HepG2 (cell line): Measurements from ENCODE around the gene KRTAP29-1. TPM values are rescaled to one million over a fixed set of nuclear protein-coding genes. Genes with fewer than 3 reads are reported as not detected.

Experiments used
- BRF2 ChIP-seq: sonication (generic); formaldehyde crosslinking; IDR thresholded peaks from 2 replicates; pipeline ENCODE4 v1.8.1; 2022; ENCODE audit warnings: mild to moderate bottlenecking, missing genetic modification reagents
- GFI1 ChIP-seq: sonication (generic); formaldehyde crosslinking; IDR thresholded peaks from 2 replicates; pipeline ENCODE4 v1.5.0; 2020; ENCODE audit warnings: missing genetic modification reagents, mild to moderate bottlenecking, borderline replicate concordance
- GRHL1 ChIP-seq: sonication (generic); formaldehyde crosslinking; conservative IDR thresholded peaks from 2 replicates; pipeline ENCODE4 v1.8.0; 2022; ENCODE audit warnings: missing genetic modification reagents
- HNRNPLL ChIP-seq: fragments of 200-400 bp; formaldehyde crosslinking; IDR thresholded peaks from 2 replicates; pipeline ENCODE4 v1.6.1; 2017; ENCODE audit warnings: mild to moderate bottlenecking, low read depth, low read length; ENCODE audit not compliant: poor library complexity, severe bottlenecking
- IKZF1 ChIP-seq: fragments of 450-650 bp; IDR thresholded peaks from 2 replicates; pipeline ENCODE4 v1.7.1; 2016
- ISX ChIP-seq: sonication (generic); formaldehyde crosslinking; conservative IDR thresholded peaks from 2 replicates; pipeline ENCODE4 v1.5.0; 2020; ENCODE audit warnings: missing genetic modification reagents
- KDM2A ChIP-seq: sonication (generic); formaldehyde crosslinking; IDR thresholded peaks from 2 replicates; pipeline ENCODE4 v1.4.0; 2020; ENCODE audit warnings: low read depth, missing genetic modification reagents, borderline replicate concordance
- KLF6 ChIP-seq: IDR thresholded peaks from 2 replicates; pipeline ENCODE4 v1.8.0; 2016; ENCODE audit warnings: missing biosample characterization, missing genetic modification reagents
- MAFF ChIP-seq: IDR thresholded peaks from 2 replicates; pipeline ENCODE4 v1.6.1; 2011; ENCODE audit warnings: low read depth, low read length, improper control_type of control experiment
- NCOR1 ChIP-seq: fragments of 200-600 bp; sonication (generic); IDR thresholded peaks from 2 replicates; pipeline ENCODE4 v1.7.0; 2017; ENCODE audit warnings: antibody characterized with exemption, low read length, borderline replicate concordance
- PTBP1 ChIP-seq: fragments of 200-400 bp; formaldehyde crosslinking; IDR thresholded peaks from 2 replicates; pipeline ENCODE4 v1.6.1; 2018; ENCODE audit warnings: low read length, low read depth; ENCODE audit not compliant: poor library complexity, severe bottlenecking
- TP53 ChIP-seq: sonication (generic); formaldehyde crosslinking; conservative IDR thresholded peaks from 2 replicates; pipeline ENCODE4 v1.4.0; 2020; ENCODE audit warnings: missing genetic modification reagents
- ZMYM4 ChIP-seq: sonication (generic); formaldehyde crosslinking; IDR thresholded peaks from 2 replicates; pipeline ENCODE4 v1.8.1; 2023; ENCODE audit warnings: mild to moderate bottlenecking, missing genetic modification reagents
- ZNF263 ChIP-seq: sonication (generic); formaldehyde crosslinking; IDR thresholded peaks from 2 replicates; pipeline ENCODE4 v1.4.0; 2020; ENCODE audit warnings: missing genetic modification reagents
- ZNF510 ChIP-seq: sonication (generic); formaldehyde crosslinking; IDR thresholded peaks from 2 replicates; pipeline ENCODE4 v1.4.0; 2020; ENCODE audit warnings: low read depth, mild to moderate bottlenecking, missing genetic modification reagents
- ZNF570 ChIP-seq: sonication (generic); formaldehyde crosslinking; IDR thresholded peaks from 2 replicates; pipeline ENCODE4 v1.4.0; 2020; ENCODE audit warnings: mild to moderate bottlenecking, missing genetic modification reagents, borderline replicate concordance
- ZNF616 ChIP-seq: sonication (generic); formaldehyde crosslinking; IDR thresholded peaks from 2 replicates; pipeline ENCODE4 v1.5.0; 2020; ENCODE audit warnings: low read depth, mild to moderate bottlenecking, missing genetic modification reagents
- ZNF670 ChIP-seq: sonication (generic); formaldehyde crosslinking; IDR thresholded peaks from 2 replicates; pipeline ENCODE4 v1.8.0; 2022; ENCODE audit warnings: mild to moderate bottlenecking, missing genetic modification reagents, borderline replicate concordance
- polyA plus RNA-seq, 8 experiments: library from polyadenylated mRNA; depleted of rRNA in 3 of 8; stranded (reverse) in 7 of 8; unstranded in 1 of 8; fragments of >200 nt; fragmentation: Illumina TruSeq in 4 of 8; extraction: Trizol in 4 of 8; gene quantifications; 2 replicates each; pipeline versions ENCODE4 v1.2.1 to v1.2.3, GENCODE V29; 2011 to 2016; ENCODE audit warnings: low read depth in 4 of 8, missing spikeins in 1 of 8, mixed read lengths in 1 of 8; ENCODE audit not compliant: insufficient read depth in 1 of 8
- total RNA-seq, 5 experiments: library from RNA; depleted of rRNA; stranded (reverse); fragments of >200 nt; fragmentation: Illumina TruSeq; extraction: Trizol; gene quantifications; 2 replicates each; pipeline ENCODE4 v1.2.3, GENCODE V29; 2016; ENCODE audit warnings: low read depth in 1 of 5
- TF ChIP-seq, protein P1 (sequence below): sonication (generic); formaldehyde crosslinking; IDR thresholded peaks from 2 replicates; pipeline ENCODE4 v1.4.0; 2020; ENCODE audit warnings: missing genetic modification reagents
- TF ChIP-seq, protein P2 (sequence below), 2 experiments: sonication (generic) in 1 of 2; formaldehyde crosslinking in 1 of 2; IDR thresholded peaks; 2 replicates each; pipeline versions ENCODE4 v1.4.0 to v1.6.1; 2018 to 2020; ENCODE audit warnings: missing genetic modification reagents in 2 of 2, borderline replicate concordance in 1 of 2, low read depth in 1 of 2, mild to moderate bottlenecking in 1 of 2, missing biosample characterization in 1 of 2

Gene KRTAP29-1
- total and polyA plus RNA-seq, 2 of the 13 experiments (the other 11 are each of a cell fraction or from before 2014, with no cell fraction given), result not detected

DNA sequence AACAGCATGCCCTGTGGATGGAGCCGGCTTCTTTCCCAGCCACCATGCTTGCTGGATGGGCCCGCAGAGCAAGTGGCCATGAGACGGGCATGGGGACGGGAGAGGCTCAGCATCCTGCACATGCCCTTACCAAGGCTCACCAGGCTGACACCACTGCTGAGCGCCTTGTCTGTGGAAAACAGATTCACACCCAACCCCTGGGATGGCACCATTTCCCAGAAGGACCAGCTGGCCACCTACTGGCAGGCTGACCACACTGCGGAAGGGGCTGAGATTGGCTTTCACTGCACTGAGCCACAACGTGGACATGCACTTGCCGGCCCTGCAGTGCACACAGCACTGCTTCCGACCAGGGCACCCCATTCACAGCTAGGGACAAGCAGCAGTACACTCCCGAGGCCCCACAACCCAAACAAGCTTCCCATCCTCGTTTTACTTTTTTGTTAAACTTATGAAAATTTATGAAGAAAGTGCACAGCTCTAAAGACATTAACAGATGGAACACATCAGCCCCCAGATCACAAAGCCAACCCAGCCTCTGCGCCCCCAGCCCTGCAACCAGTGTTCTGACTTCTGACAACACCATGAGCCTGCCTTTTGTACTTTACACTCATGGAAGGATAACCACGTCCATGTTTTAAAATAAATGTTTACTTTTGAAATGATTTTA lies 26.8 kb upstream of the KRTAP29-1 start (continued):
- TF ChIP-seq ZNF510 (CRISPR knock-in tag) (no peak), ZNF616 (no peak), BRF2 (CRISPR knock-in tag) (no peak), GFI1 (CRISPR knock-in tag) (no peak), ZMYM4 (CRISPR knock-in tag) (no peak), ZNF670 (no peak), MAFF (no peak), ISX (CRISPR knock-in tag) (no peak), ZNF570 (CRISPR knock-in tag) (no peak), GRHL1 (CRISPR knock-in tag) (no peak), HNRNPLL (no peak), NCOR1 (no peak), KLF6 (CRISPR knock-in tag) (no peak), TP53 (CRISPR knock-in tag) (no peak), IKZF1 (no peak), PTBP1 (no peak), ZNF263 (no peak), KDM2A (CRISPR knock-in tag) (peak; percentile 48; the same call in 1 of the 2 replicates)
- TF ChIP-seq, protein P1, sequence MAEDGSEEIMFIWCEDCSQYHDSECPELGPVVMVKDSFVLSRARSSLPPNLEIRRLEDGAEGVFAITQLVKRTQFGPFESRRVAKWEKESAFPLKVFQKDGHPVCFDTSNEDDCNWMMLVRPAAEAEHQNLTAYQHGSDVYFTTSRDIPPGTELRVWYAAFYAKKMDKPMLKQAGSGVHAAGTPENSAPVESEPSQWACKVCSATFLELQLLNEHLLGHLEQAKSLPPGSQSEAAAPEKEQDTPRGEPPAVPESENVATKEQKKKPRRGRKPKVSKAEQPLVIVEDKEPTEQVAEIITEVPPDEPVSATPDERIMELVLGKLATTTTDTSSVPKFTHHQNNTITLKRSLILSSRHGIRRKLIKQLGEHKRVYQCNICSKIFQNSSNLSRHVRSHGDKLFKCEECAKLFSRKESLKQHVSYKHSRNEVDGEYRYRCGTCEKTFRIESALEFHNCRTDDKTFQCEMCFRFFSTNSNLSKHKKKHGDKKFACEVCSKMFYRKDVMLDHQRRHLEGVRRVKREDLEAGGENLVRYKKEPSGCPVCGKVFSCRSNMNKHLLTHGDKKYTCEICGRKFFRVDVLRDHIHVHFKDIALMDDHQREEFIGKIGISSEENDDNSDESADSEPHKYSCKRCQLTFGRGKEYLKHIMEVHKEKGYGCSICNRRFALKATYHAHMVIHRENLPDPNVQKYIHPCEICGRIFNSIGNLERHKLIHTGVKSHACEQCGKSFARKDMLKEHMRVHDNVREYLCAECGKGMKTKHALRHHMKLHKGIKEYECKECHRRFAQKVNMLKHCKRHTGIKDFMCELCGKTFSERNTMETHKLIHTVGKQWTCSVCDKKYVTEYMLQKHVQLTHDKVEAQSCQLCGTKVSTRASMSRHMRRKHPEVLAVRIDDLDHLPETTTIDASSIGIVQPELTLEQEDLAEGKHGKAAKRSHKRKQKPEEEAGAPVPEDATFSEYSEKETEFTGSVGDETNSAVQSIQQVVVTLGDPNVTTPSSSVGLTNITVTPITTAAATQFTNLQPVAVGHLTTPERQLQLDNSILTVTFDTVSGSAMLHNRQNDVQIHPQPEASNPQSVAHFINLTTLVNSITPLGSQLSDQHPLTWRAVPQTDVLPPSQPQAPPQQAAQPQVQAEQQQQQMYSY (CRISPR knock-in tag), result no peak
- TF ChIP-seq, protein P2, sequence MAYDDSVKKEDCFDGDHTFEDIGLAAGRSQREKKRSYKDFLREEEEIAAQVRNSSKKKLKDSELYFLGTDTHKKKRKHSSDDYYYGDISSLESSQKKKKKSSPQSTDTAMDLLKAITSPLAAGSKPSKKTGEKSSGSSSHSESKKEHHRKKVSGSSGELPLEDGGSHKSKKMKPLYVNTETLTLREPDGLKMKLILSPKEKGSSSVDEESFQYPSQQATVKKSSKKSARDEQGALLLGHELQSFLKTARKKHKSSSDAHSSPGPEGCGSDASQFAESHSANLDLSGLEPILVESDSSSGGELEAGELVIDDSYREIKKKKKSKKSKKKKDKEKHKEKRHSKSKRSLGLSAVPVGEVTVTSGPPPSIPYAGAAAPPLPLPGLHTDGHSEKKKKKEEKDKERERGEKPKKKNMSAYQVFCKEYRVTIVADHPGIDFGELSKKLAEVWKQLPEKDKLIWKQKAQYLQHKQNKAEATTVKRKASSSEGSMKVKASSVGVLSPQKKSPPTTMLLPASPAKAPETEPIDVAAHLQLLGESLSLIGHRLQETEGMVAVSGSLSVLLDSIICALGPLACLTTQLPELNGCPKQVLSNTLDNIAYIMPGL (CRISPR knock-in tag; IDR thresholded peaks at IDR 0.05; ENCODE audit: borderline replicate concordance in 1 of 2, low read depth in 1 of 2), result 0 out of 4 replicates have a peak, but pooled peaks have one; percentile 20 to 40
